ENCODE data around the gene ACAD10.
A peak's percentile ranks its signal among the peaks of the same experiment; 100 is the strongest.

Gene ACAD10

DNA sequence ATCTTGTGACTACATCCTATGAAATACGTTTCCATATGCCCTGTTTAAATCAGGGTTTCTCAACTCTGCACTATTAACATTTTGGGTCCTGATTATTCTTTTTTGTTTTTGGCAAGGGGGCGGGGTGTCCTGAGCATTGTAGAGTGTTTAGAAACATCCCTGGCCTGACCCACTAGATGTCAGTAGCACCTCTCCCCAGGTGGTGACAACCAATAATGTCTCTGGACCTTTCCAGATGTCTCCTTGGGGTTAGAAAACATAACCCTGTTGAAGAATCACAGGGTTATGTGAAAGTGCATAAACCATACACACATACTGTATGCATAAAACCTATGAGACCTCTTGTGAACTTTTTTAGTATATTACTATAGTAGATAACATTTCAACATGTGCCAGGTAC lies 1.4 kb downstream of the ACAD10 start:
- Histone ChIP-seq H3K4me1 (ENCODE audit: control insufficient read depth, low read length) (peaks cover 31% of the 10 kb centered on the region), H3K4me3 (ENCODE audit: low read length) (peak overlapping the region; percentile 100), H3K9me3 (ENCODE audit: control insufficient read depth, insufficient read depth, low read length) (no peaks in the 10 kb centered on the region), H4K20me1 (ENCODE audit: control insufficient read depth, insufficient read depth, low read depth, low read length) (peaks cover 13% of the 10 kb centered on the region; the same call in 1 of the 2 replicates), H3K79me2 (ENCODE audit: control insufficient read depth, low read length) (peaks cover 63% of the 10 kb centered on the region), H3K36me3 (ENCODE audit: control insufficient read depth, low read length) (peaks cover 29% of the 10 kb centered on the region), H3K27me3 (ENCODE audit: control insufficient read depth, low read length) (no peaks in the 10 kb centered on the region), H3F3A (ENCODE audit: control insufficient read depth, insufficient read depth) (peaks cover 5% of the 10 kb centered on the region), H3K4me2 (ENCODE audit: low read length) (peak overlapping the region; percentile 96), H3K27ac (ENCODE audit: low read depth, low read length) (peak overlapping the region; percentile 72), H3K9me2 (replicated peaks; ENCODE audit: control insufficient read depth, low read length) (no peaks in the 10 kb centered on the region)
- TF ChIP-seq EZH2phosphoT487 (IDR thresholded peaks at IDR 0.05; ENCODE audit: borderline replicate concordance, low read length) (no peak), CTCF (IDR thresholded peaks at IDR 0.05; ENCODE audit: low read depth, low read length, poor library complexity, severe bottlenecking) (peak; percentile 84)

GRCh38 chr12:111687952-111688351 lies 2.1 kb downstream of the ACAD10 start:
- TF ChIP-seq EZH2phosphoT487 (IDR thresholded peaks at IDR 0.05; ENCODE audit: borderline replicate concordance, low read length) (no peak), CTCF (IDR thresholded peaks at IDR 0.05; ENCODE audit: low read depth, low read length, poor library complexity, severe bottlenecking) (no peak)
- no peaks in the 10 kb centered on the region for H3K9me2 ChIP-seq (replicated peaks; ENCODE audit: control insufficient read depth, low read length)
- peaks cover 12% of the 10 kb centered on the region; the same call in 1 of the 2 replicates for H4K20me1 ChIP-seq (ENCODE audit: control insufficient read depth, insufficient read depth, low read depth, low read length)
- no peak overlapping the region for H3K4me3 ChIP-seq (ENCODE audit: low read length)
- peaks cover 28% of the 10 kb centered on the region for H3K36me3 ChIP-seq (ENCODE audit: control insufficient read depth, low read length)
- peaks cover 5% of the 10 kb centered on the region for H3F3A ChIP-seq (ENCODE audit: control insufficient read depth, insufficient read depth)
- H3K79me2 ChIP-seq (ENCODE audit: control insufficient read depth, low read length): peaks cover 58% of the 10 kb centered on the region
- peak overlapping the region; percentile 27; the same call in 1 of the 2 replicates for H3K27ac ChIP-seq (ENCODE audit: low read depth, low read length)
- H3K27me3 ChIP-seq (ENCODE audit: control insufficient read depth, low read length): no peaks in the 10 kb centered on the region
- H3K9me3 ChIP-seq (ENCODE audit: control insufficient read depth, insufficient read depth, low read length): no peaks in the 10 kb centered on the region
- peaks cover 35% of the 10 kb centered on the region for H3K4me1 ChIP-seq (ENCODE audit: control insufficient read depth, low read length)
- H3K4me2 ChIP-seq (ENCODE audit: low read length): no peak overlapping the region

GRCh38 chr12:111691262-111691661 lies 5.4 kb downstream of the ACAD10 start:
- peaks cover 5% of the 10 kb centered on the region for H3F3A ChIP-seq (ENCODE audit: control insufficient read depth, insufficient read depth)
- no peak overlapping the region for H3K4me2 ChIP-seq (ENCODE audit: low read length)
- H3K79me2 ChIP-seq (ENCODE audit: control insufficient read depth, low read length): peaks cover 24% of the 10 kb centered on the region
- no peaks in the 10 kb centered on the region for H3K9me2 ChIP-seq (replicated peaks; ENCODE audit: control insufficient read depth, low read length)
- H3K27ac ChIP-seq (ENCODE audit: low read depth, low read length): no peak overlapping the region
- TF ChIP-seq CTCF (IDR thresholded peaks at IDR 0.05; ENCODE audit: low read depth, low read length, poor library complexity, severe bottlenecking) (no peak), EZH2phosphoT487 (IDR thresholded peaks at IDR 0.05; ENCODE audit: borderline replicate concordance, low read length) (no peak)
- no peaks in the 10 kb centered on the region for H3K9me3 ChIP-seq (ENCODE audit: control insufficient read depth, insufficient read depth, low read length)
- peaks cover 6% of the 10 kb centered on the region; the same call in 1 of the 2 replicates for H4K20me1 ChIP-seq (ENCODE audit: control insufficient read depth, insufficient read depth, low read depth, low read length)
- peaks cover 39% of the 10 kb centered on the region for H3K36me3 ChIP-seq (ENCODE audit: control insufficient read depth, low read length)
- no peak overlapping the region for H3K4me3 ChIP-seq (ENCODE audit: low read length)
- peaks cover 36% of the 10 kb centered on the region for H3K4me1 ChIP-seq (ENCODE audit: control insufficient read depth, low read length)
- H3K27me3 ChIP-seq (ENCODE audit: control insufficient read depth, low read length): no peaks in the 10 kb centered on the region

Measured in DOHH2 (cell line).